MCF 10A (cell line): Measurements from ENCODE around the gene GPRC5B. TPM values are rescaled to one million over a fixed set of nuclear protein-coding genes. Genes with fewer than 3 reads are reported as not detected.

ENCODE experiments used
- BruUV-seq: library from RNA; stranded (reverse); fragments of 400-500 nt; replicated peaks from 2 replicates; lab custom pipeline; 2021; lab: Mats Ljungman, UMichigan
- CTCF ChIA-PET: fragments of 300-600 bp; sonication (Branson Sonifier 250); formaldehyde crosslinking; extraction: SDS; loops from one replicate; lab custom pipeline; 2021; ENCODE audit warnings: antibody characterized with exemption, inconsistent platforms; lab: Yijun Ruan, JAX
- POLR2A ChIA-PET: fragments of 300-600, 350-650 bp; sonication (Branson Sonifier 250); formaldehyde crosslinking; extraction: SDS; loops from one replicate; lab custom pipeline; 2020; ENCODE audit warnings: antibody characterized with exemption, inconsistent platforms; lab: Yijun Ruan, JAX
- DNase-seq: peaks from one replicate; pipeline ENCODE4 v3.0.0-alpha.2; 2018; ENCODE audit not compliant: unreplicated experiment
- H3K27ac Mint-ChIP-seq: one replicate; pipeline ENCODE4 v1.8.0; 2022; ENCODE audit warnings: mild to moderate bottlenecking, low read depth, mixed read lengths; ENCODE audit not compliant: unreplicated experiment
- H3K27me3 Mint-ChIP-seq: one replicate; pipeline ENCODE4 v1.8.0; 2022; ENCODE audit warnings: mixed read lengths; ENCODE audit not compliant: insufficient read depth, unreplicated experiment
- H3K36me3 Mint-ChIP-seq: one replicate; pipeline ENCODE4 v1.8.0; 2022; ENCODE audit warnings: mild to moderate bottlenecking, moderate library complexity, mixed read lengths; ENCODE audit not compliant: insufficient read depth, unreplicated experiment
- H3K4me1 Mint-ChIP-seq: one replicate; pipeline ENCODE4 v1.8.0; 2022; ENCODE audit warnings: mixed read lengths; ENCODE audit not compliant: insufficient read depth, unreplicated experiment
- H3K4me3 Mint-ChIP-seq: one replicate; pipeline ENCODE4 v1.8.0; 2022; ENCODE audit warnings: mild to moderate bottlenecking, moderate library complexity, mixed read lengths; ENCODE audit not compliant: unreplicated experiment
- H3K9me3 Mint-ChIP-seq: one replicate; pipeline ENCODE4 v1.8.0; 2022; ENCODE audit warnings: mixed read lengths; ENCODE audit not compliant: unreplicated experiment
- intact Hi-C: fragments of 100-400 bp; cut with micrococcal nuclease; formaldehyde crosslinking; loops from 2 replicates; pipeline ENCODE4 v1.14.1; 2022
- total RNA-seq: library from RNA; stranded (reverse); gene quantifications from 2 replicates; pipeline ENCODE4 v1.2.3, GENCODE V29; 2022
- TF ChIP-seq, protein P1 (sequence below): fragments of 200-600 bp; IDR thresholded peaks from one replicate; pipeline ENCODE4 v1.8.0; 2022; ENCODE audit warnings: antibody characterized with exemption, mild to moderate bottlenecking; ENCODE audit not compliant: unreplicated experiment

GPRC5B gene
- total RNA-seq, 1 experiment from 2014 or later, result not detected

DNA sequence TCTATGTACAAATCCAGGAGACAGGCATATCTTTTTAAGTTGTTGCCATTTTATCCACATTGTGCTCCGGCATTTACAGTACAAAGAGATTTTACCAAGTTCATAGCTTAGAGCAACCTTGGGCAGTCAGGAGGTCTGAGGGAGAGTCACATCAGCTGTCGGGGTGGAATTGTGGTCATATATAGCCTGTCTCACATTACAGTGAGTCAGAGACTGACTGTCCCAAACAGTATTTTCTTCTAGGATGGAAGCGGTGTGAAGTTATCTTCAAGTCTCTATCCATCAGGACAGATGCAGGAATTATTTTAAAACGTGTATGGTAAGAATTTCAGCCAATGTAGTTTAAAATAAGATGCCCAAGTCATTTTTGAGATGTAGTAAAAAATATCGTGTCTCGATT lies 53.0 kb downstream of the GPRC5B start:
- CTCF ChIA-PET, result interaction anchor here (0.8 kb wide), 1 partner anchor 275 kb away, joined by 4 read pairs; no protein-coding TSS in a partner anchor
- intact Hi-C loops, result no loop called here
- Mint-ChIP-seq H3K4me3 (no peak overlapping the region), H3K36me3 (no peaks in the 10 kb centered on the region), H3K27me3 (no peaks in the 10 kb centered on the region), H3K27ac (no peak overlapping the region), H3K9me3 (no peaks in the 10 kb centered on the region), H3K4me1 (no peaks in the 10 kb centered on the region)
- POLR2A ChIA-PET, result interaction anchor here (0.6 kb wide), 1 partner anchor 208 kb away, joined by 3 read pairs; no protein-coding TSS in a partner anchor
- DNase-seq, result peak; percentile 21
- TF ChIP-seq, protein P1, sequence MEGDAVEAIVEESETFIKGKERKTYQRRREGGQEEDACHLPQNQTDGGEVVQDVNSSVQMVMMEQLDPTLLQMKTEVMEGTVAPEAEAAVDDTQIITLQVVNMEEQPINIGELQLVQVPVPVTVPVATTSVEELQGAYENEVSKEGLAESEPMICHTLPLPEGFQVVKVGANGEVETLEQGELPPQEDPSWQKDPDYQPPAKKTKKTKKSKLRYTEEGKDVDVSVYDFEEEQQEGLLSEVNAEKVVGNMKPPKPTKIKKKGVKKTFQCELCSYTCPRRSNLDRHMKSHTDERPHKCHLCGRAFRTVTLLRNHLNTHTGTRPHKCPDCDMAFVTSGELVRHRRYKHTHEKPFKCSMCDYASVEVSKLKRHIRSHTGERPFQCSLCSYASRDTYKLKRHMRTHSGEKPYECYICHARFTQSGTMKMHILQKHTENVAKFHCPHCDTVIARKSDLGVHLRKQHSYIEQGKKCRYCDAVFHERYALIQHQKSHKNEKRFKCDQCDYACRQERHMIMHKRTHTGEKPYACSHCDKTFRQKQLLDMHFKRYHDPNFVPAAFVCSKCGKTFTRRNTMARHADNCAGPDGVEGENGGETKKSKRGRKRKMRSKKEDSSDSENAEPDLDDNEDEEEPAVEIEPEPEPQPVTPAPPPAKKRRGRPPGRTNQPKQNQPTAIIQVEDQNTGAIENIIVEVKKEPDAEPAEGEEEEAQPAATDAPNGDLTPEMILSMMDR, result no peak
- no TSS peak for BruUV-seq

DNA sequence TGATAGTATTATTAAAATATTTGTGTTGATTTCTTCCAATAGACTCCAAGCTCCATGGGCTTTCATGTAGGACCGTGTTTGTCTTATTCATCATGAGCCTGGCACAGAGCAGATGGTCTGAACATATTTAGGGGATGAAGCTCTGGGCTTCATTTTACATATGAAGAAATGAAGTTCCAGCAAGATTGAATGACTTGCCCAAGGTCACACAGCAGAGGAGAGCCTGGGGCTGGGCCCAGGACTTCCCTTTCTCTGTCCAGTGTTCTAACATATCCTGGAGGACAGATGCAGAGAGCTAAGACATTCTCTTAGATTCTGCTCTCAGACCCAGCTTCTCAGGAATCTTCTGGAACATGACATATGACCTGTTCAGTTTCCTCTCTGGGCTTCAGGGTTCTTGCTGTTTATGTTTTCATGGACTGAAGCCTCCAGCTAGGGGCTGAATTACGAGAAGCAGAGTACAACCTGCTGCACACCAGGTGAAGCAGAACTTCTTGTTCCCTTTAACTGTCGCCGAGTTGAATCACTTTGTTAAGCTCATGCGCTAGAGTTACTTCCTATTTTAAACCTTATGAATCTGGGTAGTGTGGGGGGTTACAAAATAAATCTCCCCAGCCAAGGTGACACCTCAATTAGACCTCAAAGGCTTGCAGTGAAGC lies 53.6 kb downstream of the GPRC5B start:
- intact Hi-C loops, result no loop called here
- H3K9me3 Mint-ChIP-seq, result no peaks in the 10 kb centered on the region
- H3K27ac Mint-ChIP-seq, result no peak overlapping the region
- H3K27me3 Mint-ChIP-seq, result no peaks in the 10 kb centered on the region
- ChIA-PET CTCF (interaction anchor here (0.8 to 1.1 kb wide), 2 partner anchors 135 to 274 kb away, joined by 3 to 4 read pairs; no protein-coding TSS in a partner anchor), POLR2A (no interaction called here)
- TF ChIP-seq, protein P1, result no peak
- no TSS peak for BruUV-seq
- no peaks in the 10 kb centered on the region for H3K4me1 Mint-ChIP-seq
- DNase-seq, result no peak
- no peak overlapping the region for H3K4me3 Mint-ChIP-seq
- H3K36me3 Mint-ChIP-seq, result no peaks in the 10 kb centered on the region

DNA sequence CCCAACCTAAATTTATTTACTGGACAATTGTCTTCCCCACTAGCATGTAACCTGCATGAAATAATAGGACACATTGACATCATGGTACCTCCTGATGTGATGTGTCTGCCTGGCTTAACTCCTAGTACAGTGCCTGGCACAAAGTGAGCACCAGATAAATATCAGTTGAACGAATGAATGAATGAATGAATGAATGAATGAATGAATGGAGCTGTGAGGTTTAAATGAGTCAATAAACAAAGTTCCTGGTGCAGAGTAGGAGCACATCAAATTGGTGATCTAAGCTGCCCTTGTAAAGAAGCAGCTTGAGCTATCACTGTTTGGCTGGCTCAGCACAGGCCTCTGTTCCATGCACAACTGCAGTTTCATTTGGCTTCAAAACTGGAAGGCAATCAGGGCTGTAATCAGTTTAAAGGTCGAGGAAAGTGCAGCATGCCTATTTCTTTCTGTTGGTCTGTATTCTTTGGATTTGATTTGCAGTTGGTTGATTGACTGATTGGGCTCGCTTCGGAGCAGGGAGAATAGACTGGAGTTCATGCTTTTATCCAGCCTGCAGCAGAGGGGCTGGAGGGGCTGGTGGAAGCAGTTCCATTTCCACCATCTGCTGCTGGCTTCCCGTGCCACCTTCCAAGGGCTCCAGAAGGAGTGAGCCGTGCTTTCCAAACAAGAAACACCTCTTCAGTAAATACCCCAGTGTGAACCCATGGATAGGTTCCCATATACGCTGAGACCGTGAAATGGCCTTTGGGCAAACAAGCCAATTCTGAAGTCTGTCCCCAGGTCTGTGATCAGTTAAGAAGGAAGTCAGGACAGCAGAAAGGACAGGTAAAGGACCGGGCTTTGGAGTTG lies 54.6 kb downstream of the GPRC5B start:
- TF ChIP-seq, protein P1, result no peak
- Mint-ChIP-seq H3K4me1 (no peaks in the 10 kb centered on the region), H3K36me3 (no peaks in the 10 kb centered on the region), H3K27ac (no peak overlapping the region), H3K4me3 (no peak overlapping the region), H3K27me3 (no peaks in the 10 kb centered on the region), H3K9me3 (no peaks in the 10 kb centered on the region)
- no TSS peak for BruUV-seq
- ChIA-PET CTCF (interaction anchor here (0.6 to 1.1 kb wide), 2 partner anchors 135 to 376 kb away, joined by 3 read pairs; no protein-coding TSS in a partner anchor), POLR2A (no interaction called here)
- no peak for DNase-seq
- intact Hi-C loops, result no loop called here

DNA sequence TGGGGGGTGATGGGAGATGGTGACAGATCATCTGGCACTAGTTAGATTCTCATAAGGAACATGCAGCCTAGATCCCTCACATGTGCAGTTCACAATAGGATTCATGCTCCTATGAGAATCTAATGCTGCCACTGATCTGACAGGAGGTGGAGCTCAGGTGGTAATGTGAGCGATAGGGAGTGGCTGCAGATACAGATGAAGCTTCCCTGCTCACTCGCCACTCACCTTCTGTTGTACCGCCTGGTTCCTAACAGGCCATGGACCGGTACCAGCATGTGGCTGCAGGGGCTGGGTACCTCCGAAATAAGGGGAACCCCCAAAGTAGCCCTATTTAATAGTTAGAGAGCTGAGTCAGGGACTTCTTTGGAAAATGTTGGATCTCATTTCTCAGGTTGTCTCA lies 60.4 kb downstream of the GPRC5B start:
- DNase-seq, result no peak
- Mint-ChIP-seq H3K36me3 (no peaks in the 10 kb centered on the region), H3K4me1 (peaks cover 6% of the 10 kb centered on the region), H3K4me3 (no peak overlapping the region), H3K27ac (no peak overlapping the region), H3K27me3 (no peaks in the 10 kb centered on the region), H3K9me3 (no peaks in the 10 kb centered on the region)
- TF ChIP-seq, protein P1, result no peak
- BruUV-seq, result no TSS peak
- intact Hi-C loops, result no loop called here
- ChIA-PET POLR2A (no interaction called here), CTCF (interaction anchor here (0.6 kb wide), 2 partner anchors 61 to 84 kb away, joined by 3 to 4 read pairs; partner anchors contain the start of gene GPRC5B)
